Measurements from ENCODE around the gene SNAPC4.

DNA sequence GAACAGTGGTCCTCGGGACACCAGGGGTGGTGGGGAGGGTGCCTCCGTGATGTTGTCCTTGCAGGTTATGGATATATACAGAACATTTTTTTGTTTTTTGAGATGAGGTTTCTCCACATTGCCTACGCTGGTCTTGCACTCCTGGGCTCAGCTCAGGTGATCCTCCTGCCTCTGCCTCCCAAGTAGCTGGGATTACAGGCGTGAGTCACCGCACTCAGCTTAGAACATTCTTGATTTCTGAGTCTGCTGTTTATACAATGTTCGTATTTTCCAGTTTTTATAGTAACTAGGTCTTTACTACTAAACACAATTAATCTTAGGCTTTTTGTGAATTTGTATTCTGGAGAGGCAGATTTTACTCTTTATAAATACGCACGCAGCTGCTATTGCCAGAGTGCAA, 16.5 kb upstream of the SNAPC4 start:
- TF ChIP-seq RBBP5 (IDR thresholded peaks at IDR 0.05; ENCODE audit: borderline replicate concordance, low read depth, low read length) (no peak), POLR2AphosphoS5 (IDR thresholded peaks at IDR 0.05; ENCODE audit: low read depth, low read length) (no peak), YY1 (IDR thresholded peaks at IDR 0.05; ENCODE audit: low read depth, low read length) (no peak), TAF1 (IDR thresholded peaks at IDR 0.05; ENCODE audit: low read depth, low read length) (no peak), SP1 (IDR thresholded peaks at IDR 0.05; ENCODE audit: low read depth, low read length) (no peak), EZH2 (IDR thresholded peaks at IDR 0.05; ENCODE audit: low read depth, low read length, severe bottlenecking) (no peak), POLR2A (IDR thresholded peaks at IDR 0.05; ENCODE audit: control extremely low read depth in 1 of 2, low read depth in 2 of 2, low read length in 2 of 2) (no peak), CTCF (IDR thresholded peaks at IDR 0.05; ENCODE audit: control extremely low read depth in 1 of 3, insufficient read depth in 1 of 3, low read depth in 1 of 3, low read length in 3 of 3) (no peak), MAX (IDR thresholded peaks at IDR 0.05) (no peak), NRF1 (IDR thresholded peaks at IDR 0.05; ENCODE audit: low read depth, low read length) (no peak), RNF2 (IDR thresholded peaks at IDR 0.05; ENCODE audit: borderline replicate concordance, low read depth, low read length, missing control alignments, poor library complexity, severe bottlenecking) (no peak), BRCA1 (IDR thresholded peaks at IDR 0.05; ENCODE audit: low read depth, low read length) (no peak)
